ENCODE results near the gene CTDSP2. TPM values are rescaled to one million over a fixed set of nuclear protein-coding genes. Genes with fewer than 3 reads are reported as not detected.
"Not testable (repeated sequence)": the region's sequence is repeated elsewhere in the genome, so short reads cannot be mapped to it uniquely, and the experiment has no call there.

The CTDSP2 gene
- total RNA-seq, 2 donors from 2014 or later: 67.6 to 105 TPM

DNA sequence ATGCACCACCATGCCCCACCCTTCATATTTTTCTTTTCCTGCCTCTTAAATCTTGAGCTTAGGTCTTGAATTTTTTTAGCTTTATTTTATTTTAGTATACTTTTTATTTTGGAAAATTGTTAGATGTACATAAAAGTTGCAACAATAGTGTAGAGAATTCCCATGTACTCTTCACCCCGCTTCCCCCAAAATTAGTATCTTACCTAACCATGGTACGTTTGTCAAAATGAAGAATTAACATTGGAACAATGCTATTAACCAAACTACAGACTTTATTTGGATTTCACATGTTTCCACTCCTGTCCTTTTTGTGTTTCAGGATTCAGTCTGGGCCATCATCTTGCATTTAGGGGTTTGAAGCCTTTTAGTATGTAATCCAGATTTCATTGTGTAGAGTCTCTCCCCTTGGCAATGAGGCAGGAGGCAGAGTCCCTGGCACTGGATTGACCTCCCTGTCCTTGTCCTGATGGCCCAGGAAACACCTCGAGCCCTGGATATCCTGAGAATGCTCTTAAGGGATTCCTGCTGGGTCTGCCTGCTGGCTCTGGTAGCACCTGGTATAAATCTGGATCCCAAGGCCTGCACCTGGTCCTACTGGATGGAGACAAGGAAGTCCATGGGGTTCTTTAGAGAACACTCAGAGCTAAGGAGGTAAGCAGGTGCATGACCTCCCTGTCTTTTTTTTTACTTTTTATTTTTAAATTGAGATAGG, 19.9 kb upstream of the CTDSP2 start:
- Histone ChIP-seq H3K4me1 (peaks cover 0 to 33% of the 10 kb centered on the region in 2 donors), H3K27me3 (no peaks in the 10 kb centered on the region)

GRCh38 chr12:57865084-57865751, 18.7 kb upstream of the CTDSP2 start:
- Histone ChIP-seq H3K27ac (peak overlapping the region; percentile 96 to 99), H3K27me3 (no peaks in the 10 kb centered on the region), H3K9me3 (no peaks in the 10 kb centered on the region), H3K36me3 (no peaks in the 10 kb centered on the region), H3K4me1 (peaks cover 0 to 33% of the 10 kb centered on the region in 2 donors), H3K4me3 (peak overlapping the region; percentile 37 to 62)
- TF ChIP-seq CTCF (IDR thresholded peaks at IDR 0.05): no peak
- peak; percentile 83 for DNase-seq (ENCODE audit: low spot score)

More for the DNA sequence above, 19.9 kb upstream of the CTDSP2 start:
- Histone ChIP-seq H3K36me3 (no peaks in the 10 kb centered on the region), H3K27ac (peak overlapping the region in 1 of 2 donors; percentile 99), H3K9me3 (no peaks in the 10 kb centered on the region), H3K4me3 (no peak overlapping the region)
- no peak for TF ChIP-seq CTCF (IDR thresholded peaks at IDR 0.05)
- DNase-seq (ENCODE audit: low spot score): no peak

GRCh38 chr12:57864442-57865083, 18.0 kb upstream of the CTDSP2 start:
- Histone ChIP-seq H3K27me3 (no peaks in the 10 kb centered on the region), H3K4me3 (peak overlapping the region; percentile 37 to 62), H3K27ac (peak overlapping the region; percentile 96 to 99), H3K36me3 (no peaks in the 10 kb centered on the region), H3K9me3 (no peaks in the 10 kb centered on the region), H3K4me1 (peaks cover 0 to 33% of the 10 kb centered on the region in 2 donors)
- no peak for TF ChIP-seq CTCF (IDR thresholded peaks at IDR 0.05)
- DNase-seq (ENCODE audit: low spot score): no peak

- peaks cover 0 to 27% of the 10 kb centered on the region in 2 donors for H3K4me1 ChIP-seq
- H3K36me3 ChIP-seq: no peaks in the 10 kb centered on the region
- no peaks in the 10 kb centered on the region for H3K9me3 ChIP-seq
- no peak for TF ChIP-seq CTCF (IDR thresholded peaks at IDR 0.05)
- no peak overlapping the region for H3K4me3 ChIP-seq
- H3K27me3 ChIP-seq: no peaks in the 10 kb centered on the region
- H3K27ac ChIP-seq: peak overlapping the region; percentile 96 to 99
- no peak for DNase-seq (ENCODE audit: low spot score)
Measured at GRCh38 chr12:57863676-57864075, 17.1 kb upstream of the CTDSP2 start.

GRCh38 chr12:57861967-57862366, 15.4 kb upstream of the CTDSP2 start:
- Histone ChIP-seq H3K9me3 (no peaks in the 10 kb centered on the region), H3K36me3 (no peaks in the 10 kb centered on the region), H3K27ac (no peak overlapping the region), H3K4me1 (peaks cover 0 to 24% of the 10 kb centered on the region in 2 donors), H3K4me3 (no peak overlapping the region), H3K27me3 (no peaks in the 10 kb centered on the region)
- DNase-seq (ENCODE audit: low spot score): no peak
- no peak for TF ChIP-seq CTCF (IDR thresholded peaks at IDR 0.05)

DNA sequence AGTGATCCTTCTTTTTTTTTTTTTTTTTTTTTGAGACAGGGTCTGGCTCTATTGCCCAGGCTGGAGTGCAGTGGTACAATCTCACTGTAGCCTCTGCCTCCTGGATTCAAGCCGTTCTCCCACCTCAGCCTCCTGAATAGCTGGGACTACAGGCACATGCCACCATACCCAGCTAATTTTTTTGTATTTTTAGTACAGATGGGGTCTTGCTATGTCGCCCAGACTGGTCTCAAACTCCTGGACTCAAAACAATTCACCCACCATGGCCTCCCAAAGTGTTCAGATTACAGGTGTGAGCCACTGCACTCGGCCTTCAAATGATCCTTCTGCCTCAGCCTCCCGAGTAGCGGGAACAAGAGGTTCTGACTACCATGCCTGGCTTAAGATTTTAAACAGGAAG, 14.4 kb upstream of the CTDSP2 start:
- H3K4me3 ChIP-seq; H3K27ac ChIP-seq; DNase-seq (ENCODE audit: low spot score); H3K27me3 ChIP-seq; H3K9me3 ChIP-seq; H3K36me3 ChIP-seq: not testable (repeated sequence)
- peaks cover 0 to 23% of the 10 kb centered on the region in 2 donors for H3K4me1 ChIP-seq

Data from right atrium auricular region (tissue), 2 donors.